Hematopoietic multipotent progenitor cell treated with erythropoietin and hydrocortisone succinate and interleukin-3 and kit ligand, for 8 days (in vitro differentiated cells): ENCODE results near the gene IGLL5.
"Not testable (repeated sequence)": the region's sequence is repeated elsewhere in the genome, so short reads cannot be mapped to it uniquely, and the experiment has no call there.

Experiments used
- DNase-seq: peaks from one replicate; pipeline ENCODE4 v3.0.0-alpha.2; 2015

Gene IGLL5

DNA sequence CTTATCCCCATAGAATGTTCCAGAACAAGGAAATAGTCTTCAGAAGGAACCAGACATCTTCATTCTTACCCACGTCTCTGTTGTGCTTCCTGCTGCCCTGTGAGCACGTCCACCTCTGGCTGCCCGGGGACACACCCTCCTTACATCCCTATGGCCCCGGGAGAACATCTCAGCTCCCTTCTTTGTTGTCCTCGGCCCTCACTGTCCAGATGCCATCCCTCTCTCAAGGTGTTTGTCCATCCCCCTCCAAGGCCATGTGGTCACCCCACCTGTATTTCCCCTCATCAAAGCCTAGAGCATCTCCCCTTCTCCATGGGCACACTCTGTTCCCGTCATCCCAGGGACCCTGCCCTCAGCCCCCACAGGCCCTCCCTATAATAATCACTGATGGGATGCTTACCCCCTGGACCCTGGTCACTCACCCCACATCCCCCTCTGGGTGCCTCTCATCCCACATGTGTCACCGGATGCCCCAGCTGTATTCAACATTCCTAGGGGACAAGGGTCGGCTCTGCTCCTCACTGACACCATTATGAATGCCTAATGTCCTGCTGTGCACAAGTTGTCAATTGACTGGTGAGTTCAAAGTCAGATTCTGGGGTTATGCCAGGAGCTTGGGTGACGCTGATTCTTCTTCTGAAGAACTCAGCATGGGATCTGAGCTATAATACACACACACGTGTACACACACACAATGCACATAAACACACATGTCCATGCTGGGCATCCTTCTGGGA, 28.8 kb downstream of the IGLL5 start:
- no peak for DNase-seq

DNA sequence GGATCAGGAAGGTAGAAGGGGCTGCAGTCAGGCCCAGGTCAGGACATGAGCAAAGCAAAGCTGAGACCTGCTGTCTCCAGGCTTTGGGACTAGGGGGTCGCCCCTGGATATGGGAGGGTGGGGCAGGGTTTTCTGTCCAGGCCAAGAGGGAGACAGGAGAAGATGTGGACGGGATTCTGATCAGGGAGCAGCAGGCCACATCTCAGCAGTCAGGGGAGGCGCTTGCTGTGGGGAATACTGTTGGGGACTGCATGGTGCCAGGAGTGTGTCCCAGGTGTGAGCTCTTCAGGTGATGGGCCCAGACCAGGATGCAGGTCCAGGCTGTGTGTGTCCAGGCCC, 29.3 kb downstream of the IGLL5 start:
- DNase-seq = no peak

DNA sequence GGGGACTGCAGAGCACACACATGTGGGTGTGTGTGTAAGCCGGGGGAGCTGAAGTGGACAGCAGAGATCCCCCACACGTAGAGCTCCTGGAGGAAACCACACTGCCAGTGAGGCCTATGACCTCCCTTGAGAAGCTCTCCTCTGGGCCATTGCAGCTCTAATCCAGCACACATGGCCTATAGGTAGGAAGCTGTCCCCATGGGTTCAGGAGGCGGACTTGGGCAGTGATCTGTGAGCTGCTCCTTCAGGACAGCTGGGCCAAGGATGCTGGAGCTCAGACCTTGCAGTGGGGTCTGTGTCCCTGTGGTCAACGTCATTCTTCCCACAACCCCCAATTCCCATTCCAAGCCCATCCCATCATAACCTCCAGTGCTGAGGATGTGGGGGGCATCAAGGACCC, 29.8 kb downstream of the IGLL5 start:
- DNase-seq = no peak

- no peak for DNase-seq
These were observed 30.8 kb downstream of the IGLL5 start for GRCh38 chr22:22918297-22918965.

DNA sequence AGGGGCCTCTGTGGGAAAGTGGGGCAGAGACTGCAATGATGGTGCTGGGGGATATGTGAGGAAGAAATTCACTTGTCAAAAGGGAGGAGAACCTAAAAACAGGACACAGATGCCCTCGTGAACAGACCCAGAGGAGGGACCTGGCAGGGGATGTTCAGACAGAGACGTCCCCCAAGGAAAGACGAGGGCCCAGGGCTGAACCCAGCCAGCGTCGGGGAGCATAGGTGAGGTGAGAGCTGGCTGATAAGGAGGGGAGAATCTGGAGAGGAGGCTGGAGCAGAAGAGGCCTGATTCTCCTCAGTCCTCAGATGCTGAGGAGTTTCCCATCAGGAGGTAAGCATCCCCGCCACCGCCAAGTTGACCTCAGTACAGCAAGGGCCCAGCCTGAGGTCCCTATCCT, 31.4 kb downstream of the IGLL5 start:
- no peak for DNase-seq

DNA sequence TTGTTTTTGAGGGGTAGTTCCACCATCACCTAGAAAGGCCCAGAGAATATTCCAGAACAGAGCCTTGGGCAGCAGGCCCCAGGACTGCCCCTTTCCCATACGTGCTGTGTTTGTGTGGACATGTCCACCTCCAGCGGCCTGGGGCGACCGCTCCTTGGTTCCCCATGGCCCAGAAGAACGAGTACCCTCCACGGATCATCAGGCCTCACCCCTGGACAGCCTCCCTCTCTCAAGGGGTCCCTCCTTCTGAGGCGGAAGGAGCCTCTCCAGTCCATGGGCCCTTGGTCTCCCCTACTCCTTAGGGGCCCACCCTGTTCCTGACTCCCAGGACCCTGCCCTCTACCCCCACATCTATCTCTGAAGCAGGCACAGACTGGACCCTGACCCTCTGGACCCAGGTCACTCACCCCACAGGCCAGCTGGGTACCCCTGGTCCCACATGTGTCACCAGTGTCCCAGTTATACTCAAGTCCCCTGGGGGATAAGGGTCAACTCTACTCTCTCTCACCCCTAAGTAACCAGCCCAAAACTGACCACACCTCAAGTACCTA, 32.6 kb downstream of the IGLL5 start:
- no peak for DNase-seq

GRCh38 chr22:22920910-22921550, 33.4 kb downstream of the IGLL5 start:
- DNase-seq = no peak

DNA sequence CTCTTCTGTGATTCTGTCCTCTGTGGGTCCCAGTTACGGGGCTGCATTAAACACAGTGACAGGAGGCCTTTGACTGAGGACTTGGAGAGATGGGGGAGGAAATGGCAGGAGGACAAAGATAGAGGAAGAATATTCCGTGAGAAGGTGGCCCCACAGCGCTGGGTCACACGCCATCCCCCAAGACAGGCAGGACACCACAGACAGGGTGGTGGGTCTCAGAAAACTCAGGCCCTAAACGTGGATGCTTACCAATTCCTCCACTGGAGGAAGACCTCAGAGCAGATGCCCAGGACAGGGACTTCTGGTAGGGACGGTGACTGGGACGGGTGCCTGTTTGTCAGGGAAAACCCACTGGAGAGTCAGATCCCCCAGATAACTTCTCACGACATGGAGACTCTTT, 34.0 kb downstream of the IGLL5 start:
- DNase-seq = no peak

DNA sequence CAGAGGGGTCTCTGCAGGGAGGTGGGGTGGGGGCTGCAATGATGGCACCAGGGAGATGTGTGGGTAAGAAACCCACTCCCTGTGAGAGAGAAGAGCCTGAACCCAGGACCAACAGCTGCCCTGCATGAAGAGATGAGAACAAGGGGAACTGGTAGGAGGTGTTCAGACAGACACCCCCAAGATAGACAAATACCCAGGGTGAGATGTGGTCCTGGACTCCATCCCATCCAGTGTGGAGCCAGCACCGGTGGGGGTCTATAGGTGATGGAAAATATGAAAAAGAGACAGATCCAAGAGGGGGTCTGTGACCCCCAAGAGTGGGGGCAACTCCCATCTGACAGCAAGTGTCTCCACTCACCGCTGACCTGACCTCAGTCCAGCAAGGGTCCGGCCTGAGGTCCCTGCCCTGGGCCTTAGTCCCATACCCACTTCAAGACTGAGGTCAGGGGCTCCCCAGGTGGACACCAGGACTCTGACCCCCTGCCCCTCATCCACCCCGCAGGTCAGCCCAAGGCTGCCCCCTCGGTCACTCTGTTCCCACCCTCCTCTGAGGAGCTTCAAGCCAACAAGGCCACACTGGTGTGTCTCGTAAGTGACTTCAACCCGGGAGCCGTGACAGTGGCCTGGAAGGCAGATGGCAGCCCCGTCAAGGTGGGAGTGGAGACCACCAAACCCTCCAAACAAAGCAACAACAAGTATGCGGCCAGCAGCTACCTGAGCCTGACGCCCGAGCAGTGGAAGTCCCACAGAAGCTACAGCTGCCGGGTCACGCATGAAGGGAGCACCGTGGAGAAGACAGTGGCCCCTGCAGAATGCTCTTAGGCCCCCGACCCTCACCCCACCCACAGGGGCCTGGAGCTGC, 34.7 kb downstream of the IGLL5 start:
- not testable (repeated sequence) for DNase-seq

- DNase-seq = no peak
These were observed 35.3 kb downstream of the IGLL5 start for GRCh38 chr22:22922954-22923319.

GRCh38 chr22:22923379-22923778, 35.8 kb downstream of the IGLL5 start:
- DNase-seq = no peak

- no peak for DNase-seq
These were observed 36.3 kb downstream of the IGLL5 start for GRCh38 chr22:22923930-22924329.

GRCh38 chr22:22924369-22925145, 36.9 kb downstream of the IGLL5 start:
- DNase-seq = no peak

DNA sequence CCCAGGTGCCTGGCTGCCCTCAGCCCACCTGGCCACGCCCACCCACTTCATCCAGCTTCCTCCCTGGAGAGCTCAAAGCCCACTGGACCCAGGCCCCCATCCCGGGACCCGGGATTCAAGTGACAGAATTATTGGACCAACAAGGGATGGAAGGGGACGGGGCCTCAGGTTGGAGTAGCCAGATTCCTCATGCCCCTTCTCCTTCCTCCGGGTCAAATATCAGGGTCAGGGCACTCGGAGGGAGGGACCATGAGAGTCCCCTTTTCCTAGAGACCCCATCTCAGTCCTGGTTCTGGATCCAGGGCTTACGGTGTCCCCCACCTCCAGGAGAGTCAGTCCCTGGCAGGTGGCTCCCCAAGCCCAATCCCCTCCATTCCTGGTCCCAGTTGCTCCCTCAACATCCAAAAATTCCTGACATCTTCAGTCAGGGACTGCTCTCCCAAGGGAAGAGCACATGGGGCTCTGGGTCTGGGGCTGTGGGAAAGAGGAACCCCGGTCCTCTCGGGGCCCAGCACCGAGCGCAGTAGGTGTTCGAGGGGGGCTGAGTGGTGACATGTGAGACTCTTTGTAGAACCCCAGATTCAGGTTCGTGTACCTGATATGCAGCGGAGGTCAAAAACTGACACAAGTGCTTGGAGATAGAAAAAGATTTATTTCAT, 37.7 kb downstream of the IGLL5 start:
- no peak for DNase-seq

GRCh38 chr22:22925805-22926369, 38.3 kb downstream of the IGLL5 start:
- no peak for DNase-seq

- DNase-seq = no peak
These were observed 39.0 kb downstream of the IGLL5 start for GRCh38 chr22:22926370-22927195.

- DNase-seq = no peak
These were observed 39.7 kb downstream of the IGLL5 start for GRCh38 chr22:22927196-22927887.

GRCh38 chr22:22927888-22928665, 40.5 kb downstream of the IGLL5 start:
- peak; percentile 3 for DNase-seq
